ENCODE results near the gene DVL3.

DNA sequence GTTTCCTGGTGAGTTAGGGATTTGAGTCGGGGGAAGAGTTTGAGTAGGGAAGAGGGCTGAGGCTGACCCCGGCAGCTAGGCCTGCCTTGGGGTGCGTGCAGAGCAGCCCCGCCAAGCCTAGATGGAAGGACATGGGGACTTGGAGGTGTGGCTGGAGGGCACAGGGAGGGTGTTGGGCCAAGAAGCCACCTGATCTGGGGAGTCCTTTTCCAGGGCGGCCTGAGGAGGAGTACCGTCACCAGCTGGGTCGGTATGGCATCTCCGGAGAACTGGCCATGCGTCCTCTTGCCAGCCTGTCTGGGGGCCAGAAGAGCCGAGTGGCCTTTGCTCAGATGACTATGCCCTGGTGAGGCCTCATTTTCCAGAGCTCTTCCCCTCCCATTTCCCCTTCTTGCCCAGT lies 37.7 kb downstream of the DVL3 start:
- TF ChIP-seq CTCF (IDR thresholded peaks at IDR 0.05 in 8 of 11, conservative IDR thresholded peaks at IDR 0.05 in 3 of 11), result no peak
- no peak for TF ChIP-seq POLR2A (IDR thresholded peaks at IDR 0.05)
- no peak for TF ChIP-seq POLR2AphosphoS5 (IDR thresholded peaks at IDR 0.05)

Data from spleen (tissue), 7 donors.